Measurements from ENCODE around the gene POU2F1.

The POU2F1 gene

DNA sequence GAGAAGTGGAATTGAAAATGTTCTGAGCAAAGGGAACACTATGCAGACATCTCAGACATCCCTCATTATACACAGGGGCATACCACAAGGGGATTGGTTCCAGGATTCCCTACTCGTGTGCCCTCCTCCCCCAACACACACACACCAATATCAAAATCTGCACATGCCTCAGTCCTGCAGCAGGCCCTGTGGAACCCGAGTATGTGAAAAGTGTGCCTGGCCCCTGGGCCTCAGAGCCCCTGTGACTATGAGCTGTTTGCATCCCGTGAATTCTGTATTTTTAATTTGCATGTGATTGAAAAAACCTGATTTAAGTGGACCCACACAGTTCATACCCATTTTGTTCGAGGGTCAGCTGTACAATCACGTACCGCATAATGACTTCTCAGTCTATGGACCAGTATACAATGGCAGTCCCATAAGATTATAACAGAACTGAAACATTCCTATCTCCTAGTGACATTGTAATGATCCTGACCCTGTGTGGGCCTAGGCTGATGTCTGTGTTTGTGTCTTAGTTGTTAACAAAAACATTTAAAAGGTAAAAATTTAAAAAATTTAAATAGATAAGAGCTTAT, 11.3 kb downstream of the POU2F1 start:
- DNase-seq (ENCODE audit: extremely low spot score): no peak
- TF ChIP-seq NFRKB (IDR thresholded peaks at IDR 0.05): no peak
- TF ChIP-seq CTBP1 (IDR thresholded peaks at IDR 0.05; ENCODE audit: borderline replicate concordance): no peak
- TF ChIP-seq FOXK2 (IDR thresholded peaks at IDR 0.05): no peak
- TF ChIP-seq ZNF384 (IDR thresholded peaks at IDR 0.05): no peak
- TF ChIP-seq ELF4 (IDR thresholded peaks at IDR 0.05): no peak
- TF ChIP-seq ARNT (IDR thresholded peaks at IDR 0.05): no peak
- no peak for TF ChIP-seq SUZ12 (IDR thresholded peaks at IDR 0.05)
- no peak for TF ChIP-seq HDGF (IDR thresholded peaks at IDR 0.05; ENCODE audit: borderline replicate concordance)
- no peak for TF ChIP-seq L3MBTL2 (conservative IDR thresholded peaks at IDR 0.05)
- TF ChIP-seq BHLHE40 (IDR thresholded peaks at IDR 0.05; ENCODE audit: borderline replicate concordance): no peak
- no peak for TF ChIP-seq TARDBP (IDR thresholded peaks at IDR 0.05)
- TF ChIP-seq FOXA1 (IDR thresholded peaks at IDR 0.05): no peak
- TF ChIP-seq LEF1 (IDR thresholded peaks at IDR 0.05; ENCODE audit: borderline replicate concordance): no peak
- TF ChIP-seq, protein P1, sequence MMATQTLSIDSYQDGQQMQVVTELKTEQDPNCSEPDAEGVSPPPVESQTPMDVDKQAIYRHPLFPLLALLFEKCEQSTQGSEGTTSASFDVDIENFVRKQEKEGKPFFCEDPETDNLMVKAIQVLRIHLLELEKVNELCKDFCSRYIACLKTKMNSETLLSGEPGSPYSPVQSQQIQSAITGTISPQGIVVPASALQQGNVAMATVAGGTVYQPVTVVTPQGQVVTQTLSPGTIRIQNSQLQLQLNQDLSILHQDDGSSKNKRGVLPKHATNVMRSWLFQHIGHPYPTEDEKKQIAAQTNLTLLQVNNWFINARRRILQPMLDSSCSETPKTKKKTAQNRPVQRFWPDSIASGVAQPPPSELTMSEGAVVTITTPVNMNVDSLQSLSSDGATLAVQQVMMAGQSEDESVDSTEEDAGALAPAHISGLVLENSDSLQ (IDR thresholded peaks at IDR 0.05): no peak
- no peak for TF ChIP-seq SP1 (IDR thresholded peaks at IDR 0.05)
- no peak for TF ChIP-seq FOXM1 (IDR thresholded peaks at IDR 0.05; ENCODE audit: borderline replicate concordance)
- CTCF ChIA-PET: interaction anchor here (1.1 to 2.0 kb wide), 2 partner anchors 12 to 82 kb away, joined by 3 to 8 read pairs; partner anchors contain the start of gene POU2F1
- POLR2A ChIA-PET: interaction anchor here (0.9 to 2.9 kb wide), 2 partner anchors 12 to 223 kb away, joined by 3 to 16 read pairs; partner anchors contain the start of gene POU2F1

DNA sequence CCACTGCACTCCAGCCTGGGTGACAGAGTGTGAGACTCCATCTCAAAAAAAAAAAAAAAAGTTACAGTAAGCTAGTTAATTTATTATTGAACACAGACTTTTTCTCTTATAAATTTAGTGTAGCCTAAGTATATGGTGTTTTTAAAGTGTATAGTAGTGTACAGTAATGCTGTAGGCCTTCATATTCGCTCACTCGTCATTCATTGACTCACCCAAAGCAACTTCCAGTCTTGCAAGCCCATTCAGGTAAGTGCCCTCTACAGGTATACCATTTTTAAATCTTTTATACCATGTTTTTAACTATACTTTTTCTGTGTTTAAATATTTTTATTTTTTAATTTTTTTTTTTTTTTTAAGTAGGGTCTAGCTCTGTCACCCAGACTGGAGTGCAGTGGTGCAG, 12.1 kb downstream of the POU2F1 start:
- ChIA-PET POLR2A (interaction anchor here (2.9 kb wide), 1 partner anchor 13 kb away, joined by 16 read pairs; the partner anchor contains the start of gene POU2F1), CTCF (interaction anchor here (0.7 to 2.0 kb wide), 2 partner anchors 13 to 38 kb away, joined by 5 to 8 read pairs; partner anchors contain the start of gene POU2F1)
- DNase-seq (ENCODE audit: extremely low spot score): no peak
- TF ChIP-seq ELF4 (IDR thresholded peaks at IDR 0.05) (no peak), BHLHE40 (IDR thresholded peaks at IDR 0.05; ENCODE audit: borderline replicate concordance) (no peak), SUZ12 (IDR thresholded peaks at IDR 0.05) (no peak), FOXA1 (IDR thresholded peaks at IDR 0.05) (no peak), SP1 (IDR thresholded peaks at IDR 0.05) (no peak), ARNT (IDR thresholded peaks at IDR 0.05) (no peak), FOXK2 (IDR thresholded peaks at IDR 0.05) (no peak), ZNF384 (IDR thresholded peaks at IDR 0.05) (no peak), LEF1 (IDR thresholded peaks at IDR 0.05; ENCODE audit: borderline replicate concordance) (no peak), HDGF (IDR thresholded peaks at IDR 0.05; ENCODE audit: borderline replicate concordance) (no peak), FOXM1 (IDR thresholded peaks at IDR 0.05; ENCODE audit: borderline replicate concordance) (no peak), CTBP1 (IDR thresholded peaks at IDR 0.05; ENCODE audit: borderline replicate concordance) (no peak)
- TF ChIP-seq, protein P1 (IDR thresholded peaks at IDR 0.05): no peak

DNA sequence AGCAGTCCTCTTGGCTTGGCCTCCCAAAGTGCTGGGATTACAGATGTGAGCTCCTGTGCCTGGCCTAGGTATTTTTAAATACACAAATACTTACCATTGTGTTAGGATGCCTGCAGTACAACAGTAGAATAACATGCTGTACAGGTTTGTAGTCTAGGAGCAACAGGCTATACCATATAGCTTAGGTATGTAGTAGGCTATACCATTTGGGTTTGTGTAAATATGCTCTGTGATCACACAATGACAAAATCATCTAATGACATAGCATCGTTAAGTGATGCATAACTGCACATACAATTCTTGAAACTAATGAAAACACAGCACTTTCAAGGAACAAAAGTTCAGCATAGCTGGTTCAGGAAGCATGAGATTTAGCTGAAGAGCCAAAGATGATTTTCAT, 12.7 kb downstream of the POU2F1 start:
- no peak for TF ChIP-seq ARNT (IDR thresholded peaks at IDR 0.05)
- TF ChIP-seq FOXM1 (IDR thresholded peaks at IDR 0.05; ENCODE audit: borderline replicate concordance): no peak
- no peak for TF ChIP-seq L3MBTL2 (conservative IDR thresholded peaks at IDR 0.05)
- TF ChIP-seq HDGF (IDR thresholded peaks at IDR 0.05; ENCODE audit: borderline replicate concordance): no peak
- TF ChIP-seq ELF4 (IDR thresholded peaks at IDR 0.05): no peak
- no peak for TF ChIP-seq LEF1 (IDR thresholded peaks at IDR 0.05; ENCODE audit: borderline replicate concordance)
- TF ChIP-seq FOXA1 (IDR thresholded peaks at IDR 0.05): no peak
- TF ChIP-seq FOXK2 (IDR thresholded peaks at IDR 0.05): no peak
- no peak for TF ChIP-seq ZNF384 (IDR thresholded peaks at IDR 0.05)
- no peak for TF ChIP-seq SUZ12 (IDR thresholded peaks at IDR 0.05)
- no peak for TF ChIP-seq NFRKB (IDR thresholded peaks at IDR 0.05)
- TF ChIP-seq TARDBP (IDR thresholded peaks at IDR 0.05): no peak
- no peak for TF ChIP-seq SP1 (IDR thresholded peaks at IDR 0.05)
- TF ChIP-seq, protein P1 (IDR thresholded peaks at IDR 0.05): no peak
- POLR2A ChIA-PET: interaction anchor here (2.9 kb wide), 1 partner anchor 13 kb away, joined by 16 read pairs; the partner anchor contains the start of gene POU2F1
- CTCF ChIA-PET: interaction anchor here (0.6 kb wide), 1 partner anchor 324 kb away, joined by 3 read pairs; no protein-coding TSS in a partner anchor
- DNase-seq (ENCODE audit: extremely low spot score): no peak

DNA sequence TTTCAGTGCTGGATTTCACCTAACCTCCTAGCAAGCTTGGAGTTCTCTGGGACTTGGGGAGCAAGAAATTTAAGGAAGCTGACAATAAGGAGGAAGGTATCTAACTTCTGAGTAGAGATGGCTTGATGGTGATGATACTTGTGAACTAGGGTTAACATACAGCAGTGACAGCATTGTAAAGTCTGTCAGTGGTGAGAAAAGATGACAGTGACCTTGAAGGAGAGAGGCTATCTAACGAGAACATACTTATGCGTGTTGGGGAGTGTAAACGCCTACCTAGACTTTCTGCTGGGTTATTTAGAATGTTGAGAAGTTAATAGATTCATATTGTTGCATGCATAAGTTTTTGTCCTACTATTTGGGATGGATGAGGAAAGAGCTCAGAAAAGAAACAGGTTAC, 16.3 kb downstream of the POU2F1 start:
- ChIA-PET CTCF (no interaction called here), POLR2A (no interaction called here)
- no peak for TF ChIP-seq HDGF (IDR thresholded peaks at IDR 0.05; ENCODE audit: borderline replicate concordance)
- no peak for TF ChIP-seq LEF1 (IDR thresholded peaks at IDR 0.05; ENCODE audit: borderline replicate concordance)
- TF ChIP-seq TARDBP (IDR thresholded peaks at IDR 0.05): no peak
- TF ChIP-seq L3MBTL2 (conservative IDR thresholded peaks at IDR 0.05): no peak
- no peak for DNase-seq (ENCODE audit: extremely low spot score)

DNA sequence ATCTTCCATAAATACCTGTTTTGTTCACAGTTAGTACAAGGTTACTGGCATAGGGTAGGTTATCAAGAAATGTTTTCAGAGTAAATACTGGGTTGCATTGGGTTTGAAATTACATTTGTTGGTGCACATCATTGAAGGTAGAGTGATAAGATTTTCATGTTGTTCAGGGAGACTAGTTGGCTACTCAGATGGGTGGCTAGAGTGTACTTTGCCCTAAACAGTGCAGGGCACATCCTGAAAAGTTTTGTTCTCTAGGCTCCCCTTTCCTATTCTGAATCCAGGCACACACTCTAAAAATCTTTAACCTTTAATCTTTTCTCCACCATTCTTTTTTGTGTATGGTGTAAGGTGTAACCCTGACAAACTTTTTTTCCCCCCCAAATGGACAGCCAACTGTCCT, 18.0 kb downstream of the POU2F1 start:
- POLR2A ChIA-PET: no interaction called here
- TF ChIP-seq FOXK2 (IDR thresholded peaks at IDR 0.05): no peak
- TF ChIP-seq ELF4 (IDR thresholded peaks at IDR 0.05): no peak
- TF ChIP-seq, protein P1 (IDR thresholded peaks at IDR 0.05): no peak
- TF ChIP-seq FOXA1 (IDR thresholded peaks at IDR 0.05): no peak
- TF ChIP-seq SUZ12 (IDR thresholded peaks at IDR 0.05): no peak
- TF ChIP-seq TARDBP (IDR thresholded peaks at IDR 0.05): no peak
- TF ChIP-seq L3MBTL2 (conservative IDR thresholded peaks at IDR 0.05): no peak
- TF ChIP-seq SP1 (IDR thresholded peaks at IDR 0.05): no peak
- TF ChIP-seq NFRKB (IDR thresholded peaks at IDR 0.05): no peak
- TF ChIP-seq CTBP1 (IDR thresholded peaks at IDR 0.05; ENCODE audit: borderline replicate concordance): no peak
- TF ChIP-seq BHLHE40 (IDR thresholded peaks at IDR 0.05; ENCODE audit: borderline replicate concordance): no peak
- no peak for TF ChIP-seq LEF1 (IDR thresholded peaks at IDR 0.05; ENCODE audit: borderline replicate concordance)
- no peak for TF ChIP-seq ZNF384 (IDR thresholded peaks at IDR 0.05)
- CTCF ChIA-PET: no interaction called here
- no peak for DNase-seq (ENCODE audit: extremely low spot score)

All from HEK293T (cell line).